Panc1 (cell line): ENCODE measurements around the gene IQUB. TPM values are rescaled to one million over a fixed set of nuclear protein-coding genes. Genes with fewer than 3 reads are reported as not detected.
"Not testable (repeated sequence)": the region's sequence is repeated elsewhere in the genome, so short reads cannot be mapped to it uniquely, and the experiment has no call there.

ENCODE experiments used
- ATAC-seq: fragments of 200-7000 bp; cut with Tn5 transposase; 2 replicates; pipeline ENCODE4 v1.9.1; 2020; ENCODE audit warnings: mild to moderate bottlenecking, moderate library complexity
- BruUV-seq: library from RNA; stranded (reverse); fragments of 400-500 nt; replicated peaks from 2 replicates; lab custom pipeline; 2021; lab: Mats Ljungman, UMichigan
- CTCF ChIA-PET: fragments of 300-600 bp; sonication (Branson Sonifier 250); formaldehyde crosslinking; loops from one replicate; lab custom pipeline; 2022; ENCODE audit warnings: antibody characterized with exemption; lab: Charles Lee
- POLR2A ChIA-PET: fragments of 300-600 bp; sonication (Branson Sonifier 250); formaldehyde crosslinking; loops from one replicate; lab custom pipeline; 2022; ENCODE audit warnings: antibody characterized with exemption; lab: Charles Lee
- DNase-seq: peaks from one replicate; pipeline ENCODE4 v3.0.0-alpha.2; 2010; ENCODE audit warnings: low read depth, low spot score
- H3K27ac ChIP-seq: 2 replicates; pipeline ENCODE4 v1.5.1; 2011; ENCODE audit warnings: mild to moderate bottlenecking, low read length, inconsistent platforms
- H3K27me3 ChIP-seq: fragments of 200-500 bp; sonication (Bioruptor generic); 2 replicates; pipeline ENCODE4 v1.6.0; 2014; ENCODE audit warnings: low read length, inconsistent platforms; ENCODE audit not compliant: control insufficient read depth, insufficient read depth
- H3K36me3 ChIP-seq: fragments of 200-500 bp; sonication (Bioruptor generic); 2 replicates; pipeline ENCODE4 v1.5.1; 2014; ENCODE audit warnings: inconsistent platforms, mild to moderate bottlenecking, low read length, moderate library complexity; ENCODE audit not compliant: control insufficient read depth, insufficient read depth
- H3K4me1 ChIP-seq: 2 replicates; pipeline ENCODE4 v1.5.1; 2011; ENCODE audit warnings: inconsistent platforms, mild to moderate bottlenecking, low read length, moderate library complexity; ENCODE audit not compliant: control insufficient read depth, insufficient read depth
- H3K4me3 ChIP-seq, 2 experiments: 2 replicates each; pipeline ENCODE4 v1.5.1; 2011 to 2012; ENCODE audit warnings: low read depth in 2 of 2, low read length in 2 of 2, mild to moderate bottlenecking in 2 of 2, inconsistent platforms in 1 of 2, moderate library complexity in 1 of 2
- H3K9me3 ChIP-seq: fragments of 200-500 bp; sonication (Bioruptor generic); 2 replicates; pipeline ENCODE4 v1.5.1; 2014; ENCODE audit warnings: low read depth, mild to moderate bottlenecking, inconsistent platforms, low read length, moderate library complexity; ENCODE audit not compliant: control insufficient read depth, insufficient read depth
- CTCF ChIP-seq: fragments of 450-650 bp; IDR thresholded peaks from 2 replicates; pipeline ENCODE4 v1.5.1; 2017; ENCODE audit warnings: mild to moderate bottlenecking
- POLR2AphosphoS5 ChIP-seq: IDR thresholded peaks from 2 replicates; pipeline ENCODE4 v1.6.1; 2012; ENCODE audit warnings: mild to moderate bottlenecking, low read depth, low read length, moderate library complexity
- REST ChIP-seq, 2 experiments: IDR thresholded peaks; 2 replicates each; pipeline ENCODE4 v1.6.1; 2011 to 2012; ENCODE audit warnings: low read depth in 2 of 2, control low read depth in 1 of 2, low read length in 1 of 2, mild to moderate bottlenecking in 1 of 2, moderate library complexity in 1 of 2; ENCODE audit not compliant: insufficient read depth in 1 of 2
- SIN3A ChIP-seq: IDR thresholded peaks from 2 replicates; pipeline ENCODE4 v1.6.1; 2012; ENCODE audit warnings: low read depth, mild to moderate bottlenecking, low read length, moderate library complexity, borderline replicate concordance; ENCODE audit not compliant: insufficient read depth
- TCF7L2 ChIP-seq: IDR thresholded peaks from 2 replicates; pipeline ENCODE4 v1.6.1; 2011; ENCODE audit warnings: mild to moderate bottlenecking, low read depth, low read length, inconsistent platforms
- in situ Hi-C: cut with HindIII; loops from 2 replicates; pipeline ENCODE4 v1.10.0; 2016; ENCODE audit warnings: low sequenced_read_pairs, low pct_unique_long_range_greater_than_20kb
- intact Hi-C: fragments of 100-400 bp; cut with micrococcal nuclease; formaldehyde crosslinking; loops from one replicate; pipeline ENCODE4 v1.10.0; 2022; ENCODE audit not compliant: unreplicated experiment
- total RNA-seq: library from RNA; stranded (reverse); gene quantifications from one replicate; pipeline ENCODE4 v1.2.1, GENCODE V29; 2021; ENCODE audit not compliant: unreplicated experiment

The IQUB gene
- total RNA-seq, 1 experiment from 2014 or later = 0.59 TPM

- peaks cover 3% of the 10 kb centered on the region; the same call in 1 of the 2 replicates for H3K4me1 ChIP-seq
- H3K4me3 ChIP-seq = peak overlapping the region; percentile 69 to 71
- in situ Hi-C loops (no loop called here), intact Hi-C loops (loop anchor here (2.0 kb wide), 1 partner anchor 39 kb away; no protein-coding TSS in a partner anchor)
- ChIA-PET POLR2A (no interaction called here), CTCF (interaction anchor here (0.9 kb wide), 1 partner anchor 40 kb away, joined by 3 read pairs; no protein-coding TSS in a partner anchor)
- TF ChIP-seq CTCF (no peak), TCF7L2 (no peak), POLR2AphosphoS5 (no peak), REST (IDR thresholded peaks at IDR 0.05; ENCODE audit: insufficient read depth in 1 of 2, low read depth in 2 of 2, low read length in 1 of 2) (no peak), SIN3A (no peak)
- DNase-seq = no peak
- peak; percentile 15 for ATAC-seq
- no TSS peak for BruUV-seq
- no peak overlapping the region for H3K27ac ChIP-seq
- no peaks in the 10 kb centered on the region for H3K9me3 ChIP-seq
- no peaks in the 10 kb centered on the region; the same call in 1 of the 2 replicates for H3K36me3 ChIP-seq
- peaks cover 10% of the 10 kb centered on the region for H3K27me3 ChIP-seq
Measured at GRCh38 chr7:123533929-123534382, 439 bp downstream of the IQUB start.

GRCh38 chr7:123533553-123533917, 860 bp downstream of the IQUB start:
- intact Hi-C loops = no loop called here
- in situ Hi-C loops = no loop called here
- no peaks in the 10 kb centered on the region; the same call in 1 of the 2 replicates for H3K36me3 ChIP-seq
- H3K4me3 ChIP-seq = peak overlapping the region in 1 of 2 experiments; percentile 71; a peak in 3 of 4 replicates
- ATAC-seq = no peak
- BruUV-seq = no TSS peak
- no peak overlapping the region for H3K27ac ChIP-seq
- POLR2A ChIA-PET = no interaction called here
- no peak for TF ChIP-seq SIN3A
- no peak for TF ChIP-seq POLR2AphosphoS5
- TF ChIP-seq TCF7L2 = no peak
- no peak for TF ChIP-seq REST (IDR thresholded peaks at IDR 0.05; ENCODE audit: insufficient read depth in 1 of 2, low read depth in 2 of 2, low read length in 1 of 2)
- TF ChIP-seq CTCF = no peak
- CTCF ChIA-PET = interaction anchor here (0.9 kb wide), 1 partner anchor 39 kb away, joined by 3 read pairs; no protein-coding TSS in a partner anchor
- H3K4me1 ChIP-seq = peaks cover 3% of the 10 kb centered on the region; the same call in 1 of the 2 replicates
- no peaks in the 10 kb centered on the region for H3K9me3 ChIP-seq
- peaks cover 10% of the 10 kb centered on the region for H3K27me3 ChIP-seq
- no peak for DNase-seq

GRCh38 chr7:123532788-123533552, 1.4 kb downstream of the IQUB start:
- DNase-seq, intact Hi-C loops: not testable (repeated sequence)

More at GRCh38 chr7:123532788-123533552, 1.4 kb downstream of the IQUB start:
- POLR2A ChIA-PET, CTCF ChIA-PET, in situ Hi-C loops, H3K27ac ChIP-seq, H3K36me3 ChIP-seq, BruUV-seq, H3K9me3 ChIP-seq, H3K27me3 ChIP-seq, H3K4me1 ChIP-seq: not testable (repeated sequence)
- H3K4me3 ChIP-seq = peak overlapping the region; percentile 28 to 38
- peak; percentile 57 for ATAC-seq
